Measurements from ENCODE around the gene TBC1D13. TPM values are rescaled to one million over a fixed set of nuclear protein-coding genes. Genes with fewer than 3 reads are reported as not detected.
"Not testable (repeated sequence)": the region's sequence is repeated elsewhere in the genome, so short reads cannot be mapped to it uniquely, and the experiment has no call there.

Gene TBC1D13
- total RNA-seq, 5 donors from 2014 or later (not counting 1 experiment from before 2014, with no cell fraction given), result 27.6 to 34.3 (median 31.8) TPM

DNA sequence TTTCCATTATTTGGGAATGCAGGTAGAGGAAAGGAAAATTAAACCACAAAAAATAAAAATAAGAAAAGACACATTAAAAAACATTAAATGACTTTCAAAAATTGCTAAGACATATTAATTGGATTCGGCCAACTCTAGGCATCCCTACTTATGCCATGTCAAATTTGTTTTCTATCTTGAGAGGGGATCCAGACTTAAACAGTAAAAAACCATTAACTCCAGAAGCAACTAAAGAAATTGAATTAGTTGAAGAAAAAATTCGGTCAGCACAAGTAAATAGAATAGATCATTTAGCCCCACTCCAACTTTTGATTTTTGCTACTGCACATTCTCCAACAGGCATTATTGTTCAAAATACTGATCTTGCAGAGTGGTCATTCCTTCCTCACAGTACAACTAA is 65.6 kb downstream of the TBC1D13 start:
- H3K27me3 ChIP-seq (replicated peaks in 1 of 2; ENCODE audit: control insufficient read depth in 2 of 2, extremely low read depth in 1 of 2, insufficient read depth in 2 of 2, low read length in 1 of 2); ATAC-seq (replicated peaks in 1 of 4); H3K9me3 ChIP-seq; H3K27me3 Mint-ChIP-seq; POLR2A ChIA-PET; H3K27ac Mint-ChIP-seq; H3K4me3 ChIP-seq (ENCODE audit: control insufficient read depth in 1 of 2, extremely low read depth in 1 of 2, low read length in 1 of 2); DNase-seq; H3K27ac ChIP-seq (ENCODE audit: low read length); H3K4me1 ChIP-seq (ENCODE audit: control insufficient read depth in 1 of 2, extremely low read depth in 1 of 2, insufficient read depth in 2 of 2, low read length in 2 of 2); H3K4me1 Mint-ChIP-seq; H3K4me3 Mint-ChIP-seq; H3K36me3 ChIP-seq (ENCODE audit: control insufficient read depth in 2 of 2, extremely low read depth in 1 of 2, insufficient read depth in 1 of 2, low read length in 1 of 2): not testable (repeated sequence)
- H3K36me3 Mint-ChIP-seq, result peaks cover 25% of the 10 kb centered on the region
- CTCF ChIA-PET, result interaction anchor here in 1 of 2 donors (0.6 kb wide), 1 partner anchor 41 kb away, joined by 3 read pairs; no protein-coding TSS in a partner anchor
- peaks cover 5 to 17% (median 12%) of the 10 kb centered on the region in 3 donors for H3K9me3 Mint-ChIP-seq
- WGBS (ENCODE audit: insufficient coverage), result no CpG with 5 or more reads among the region's 2 CpGs

DNA sequence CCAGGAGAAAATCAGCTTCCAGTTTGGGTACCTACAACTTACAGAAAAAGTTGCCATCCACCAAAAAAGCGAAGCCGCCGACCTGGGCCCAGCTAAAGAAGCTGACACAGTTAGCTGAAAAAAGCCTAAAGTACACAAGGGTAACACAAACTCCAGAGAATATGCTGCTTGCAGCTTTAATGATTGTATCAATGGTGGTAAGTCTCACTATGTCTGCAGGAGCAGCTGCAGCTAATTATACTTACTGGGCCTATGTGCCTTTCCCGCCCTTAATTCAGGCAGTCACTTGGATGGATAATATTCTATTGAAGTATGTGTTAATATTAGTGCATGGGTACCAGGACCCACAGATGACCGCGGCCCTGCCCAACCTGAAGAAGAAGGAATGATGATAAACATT is 67.4 kb downstream of the TBC1D13 start:
- H3K9me3 ChIP-seq; POLR2A ChIA-PET; H3K4me3 Mint-ChIP-seq; H3K27ac ChIP-seq (ENCODE audit: low read length); DNase-seq; H3K4me1 ChIP-seq (ENCODE audit: control insufficient read depth in 1 of 2, extremely low read depth in 1 of 2, insufficient read depth in 2 of 2, low read length in 2 of 2); H3K27ac Mint-ChIP-seq; H3K27me3 Mint-ChIP-seq; H3K27me3 ChIP-seq (replicated peaks in 1 of 2; ENCODE audit: control insufficient read depth in 2 of 2, extremely low read depth in 1 of 2, insufficient read depth in 2 of 2, low read length in 1 of 2); ATAC-seq (replicated peaks in 1 of 4); H3K36me3 ChIP-seq (ENCODE audit: control insufficient read depth in 2 of 2, extremely low read depth in 1 of 2, insufficient read depth in 1 of 2, low read length in 1 of 2); H3K4me3 ChIP-seq (ENCODE audit: control insufficient read depth in 1 of 2, extremely low read depth in 1 of 2, low read length in 1 of 2); H3K4me1 Mint-ChIP-seq: not testable (repeated sequence)
- WGBS (ENCODE audit: insufficient coverage), result 100% methylated on average over 1 of the region's 6 CpGs
- peaks cover 5 to 17% (median 12%) of the 10 kb centered on the region in 3 donors for H3K9me3 Mint-ChIP-seq
- CTCF ChIA-PET, result interaction anchor here in 1 of 2 donors (0.7 kb wide), 1 partner anchor 307 kb away, joined by 4 read pairs; no protein-coding TSS in a partner anchor
- peaks cover 17% of the 10 kb centered on the region for H3K36me3 Mint-ChIP-seq

- H3K27ac Mint-ChIP-seq; H3K4me3 ChIP-seq (ENCODE audit: control insufficient read depth in 1 of 2, extremely low read depth in 1 of 2, low read length in 1 of 2); H3K4me1 Mint-ChIP-seq; POLR2A ChIA-PET; H3K4me1 ChIP-seq (ENCODE audit: control insufficient read depth in 1 of 2, extremely low read depth in 1 of 2, insufficient read depth in 2 of 2, low read length in 2 of 2); H3K36me3 ChIP-seq (ENCODE audit: control insufficient read depth in 2 of 2, extremely low read depth in 1 of 2, insufficient read depth in 1 of 2, low read length in 1 of 2); H3K27me3 ChIP-seq (replicated peaks in 1 of 2; ENCODE audit: control insufficient read depth in 2 of 2, extremely low read depth in 1 of 2, insufficient read depth in 2 of 2, low read length in 1 of 2); H3K27ac ChIP-seq (ENCODE audit: low read length); H3K36me3 Mint-ChIP-seq; H3K9me3 ChIP-seq; H3K9me3 Mint-ChIP-seq; ATAC-seq (replicated peaks in 1 of 4); DNase-seq; H3K27me3 Mint-ChIP-seq; H3K4me3 Mint-ChIP-seq: not testable (repeated sequence)
- CTCF ChIA-PET, result interaction anchor here in 1 of 2 donors (0.7 kb wide), 2 partner anchors 10 to 76 kb away, joined by 6 to 8 read pairs; no protein-coding TSS in a partner anchor
- 100% methylated on average over 2 of the region's 7 CpGs for WGBS (ENCODE audit: insufficient coverage)
These were observed 71.4 kb downstream of the TBC1D13 start for GRCh38 chr9:128858476-128858875.

Other genes with a start within 250 kb of the TBC1D13 start
- gene SPTAN1, start 234.7 kb upstream of the TBC1D13 start, total RNA-seq, result 100 to 1,000 TPM; 446 to 594 (median 461) TPM
- 10 to 100 TPM in 2 of 5 donors, 1 to 10 TPM in 3; 4.1 to 10.5 (median 8.0) TPM for gene DYNC2I2, start 130.4 kb upstream of the TBC1D13 start, total RNA-seq
- 100 to 1,000 TPM; 239 to 279 (median 252) TPM for gene SET, start 98.0 kb upstream of the TBC1D13 start, total RNA-seq
- gene PKN3, start 84.8 kb upstream of the TBC1D13 start, total RNA-seq, result 1 to 10 TPM; 2.1 to 4.3 (median 3.7) TPM
- gene ZDHHC12, start 63.1 kb upstream of the TBC1D13 start, total RNA-seq, result 10 to 100 TPM; 22.6 to 32.9 (median 31.4) TPM
- 10 to 100 TPM; 38.4 to 50.6 (median 40.2) TPM for gene ZER1, start 15.3 kb upstream of the TBC1D13 start, total RNA-seq
- 10 to 100 TPM; 11.3 to 31.1 (median 25.1) TPM for gene ENDOG, start 31.2 kb downstream of the TBC1D13 start, total RNA-seq
- 10 to 100 TPM; 43.7 to 89.4 (median 82.6) TPM for gene SPOUT1, start 42.5 kb downstream of the TBC1D13 start, total RNA-seq
- gene KYAT1, start 94.7 kb downstream of the TBC1D13 start, total RNA-seq, result 10 to 100 TPM in 4 of 5 donors, 1 to 10 TPM in 1; 9.7 to 15.6 (median 11.7) TPM
- 10 to 100 TPM; 30.7 to 34.3 (median 33.9) TPM for gene LRRC8A, start 94.9 kb downstream of the TBC1D13 start, total RNA-seq
- 1 to 10 TPM in 3 of 5 donors, under 1 TPM in 2; 0.53 to 5.5 (median 3.3) TPM for gene PHYHD1, start 133.7 kb downstream of the TBC1D13 start, total RNA-seq
- 10 to 100 TPM in 2 of 5 donors, 1 to 10 TPM in 3; 5.4 to 11.6 (median 10.0) TPM for gene DOLK, start 160.3 kb downstream of the TBC1D13 start, total RNA-seq
- gene NUP188, start 160.4 kb downstream of the TBC1D13 start, total RNA-seq, result 10 to 100 TPM; 51.0 to 78.4 (median 71.3) TPM
- gene SH3GLB2, start 241.1 kb downstream of the TBC1D13 start, total RNA-seq, result 100 to 1,000 TPM in 3 of 5 donors, 10 to 100 TPM in 2; 85.8 to 140 (median 131) TPM
- gene MIGA2, start 249.4 kb downstream of the TBC1D13 start, total RNA-seq, result 10 to 100 TPM; 60.8 to 95.7 (median 83.4) TPM

All from T-cell (primary cell).